GM12892 (cell line): ENCODE measurements around the gene SUZ12.
"Not testable (repeated sequence)": the region's sequence is repeated elsewhere in the genome, so short reads cannot be mapped to it uniquely, and the experiment has no call there.

ENCODE experiments used
- POLR2A ChIP-seq: IDR thresholded peaks from 2 replicates; pipeline ENCODE4 v1.6.1; 2011; ENCODE audit warnings: low read depth, low read length, control low read depth
- POLR2AphosphoS5 ChIP-seq: IDR thresholded peaks from 2 replicates; pipeline ENCODE4 v1.6.1; 2011; ENCODE audit warnings: low read depth, low read length, control low read depth
- TAF1 ChIP-seq: IDR thresholded peaks from 2 replicates; pipeline ENCODE4 v1.6.1; 2011; ENCODE audit warnings: low read depth, mild to moderate bottlenecking, control low read depth, low read length, borderline replicate concordance

GRCh38 chr17:31974269-31975071 is 37.7 kb downstream of the SUZ12 start:
- TF ChIP-seq POLR2A, TAF1, POLR2AphosphoS5: not testable (repeated sequence)
